Upper lobe of left lung (tissue), 6 donors: Measurements from ENCODE around the gene SPEM3. TPM values are rescaled to one million over a fixed set of nuclear protein-coding genes. Genes with fewer than 3 reads are reported as not detected.

Source experiments
- ATAC-seq, 2 donors: fragments of 200-7000 bp; cut with Tn5 transposase; one replicate each; pipeline ENCODE4 v1.9.1; 2022; ENCODE audit warnings: mild to moderate bottlenecking in 2 of 2, moderate library complexity in 2 of 2; ENCODE audit not compliant: low FRiP score in 2 of 2
- DNase-seq, 2 donors: peaks; one replicate each; pipeline ENCODE4 v3.0.0-alpha.2; 2019 to 2020
- H3K27ac ChIP-seq, 4 donors: fragments of 200-600 bp; sonication (generic); one replicate each; pipeline ENCODE4 v1.5.1; 2016 to 2019
- H3K27me3 ChIP-seq, 4 donors: fragments of 200-600 bp; sonication (generic); one replicate each; pipeline ENCODE4 v1.5.1; 2017 to 2019
- H3K36me3 ChIP-seq, 4 donors: fragments of 200-600 bp; sonication (generic); one replicate each; pipeline ENCODE4 v1.5.1; 2016 to 2019
- H3K4me1 ChIP-seq, 4 donors: fragments of 200-600 bp; sonication (generic); one replicate each; pipeline ENCODE4 v1.5.1; 2018 to 2019
- H3K4me3 ChIP-seq, 4 donors: fragments of 200-600 bp; sonication (generic); one replicate each; pipeline ENCODE4 v1.5.1; 2017 to 2019; ENCODE audit warnings: mild to moderate bottlenecking in 2 of 4, moderate library complexity in 1 of 4
- H3K9me3 ChIP-seq, 4 donors: fragments of 200-600 bp; sonication (generic); one replicate each; pipeline ENCODE4 v1.5.1; 2018 to 2019
- CTCF ChIP-seq, 6 experiments: fragments of 450-650 bp in 4 of 6; fragments of 200-600 bp in 2 of 6; sonication (generic) in 2 of 6; IDR thresholded peaks; one replicate each; pipeline ENCODE4 v1.5.1; 2016 to 2019; ENCODE audit warnings: antibody characterized with exemption in 6 of 6
- EP300 ChIP-seq, 4 donors: sonication (generic); formaldehyde crosslinking; IDR thresholded peaks; one replicate each; pipeline ENCODE4 v1.5.1; 2017; ENCODE audit warnings: antibody characterized with exemption in 4 of 4, control low read depth in 2 of 4
- POLR2A ChIP-seq, 4 donors: fragments of 450-650 bp; IDR thresholded peaks; one replicate each; pipeline ENCODE4 v1.5.1; 2016 to 2017; ENCODE audit warnings: antibody characterized with exemption in 4 of 4, mild to moderate bottlenecking in 2 of 4
- POLR2AphosphoS5 ChIP-seq, 2 donors: sonication (generic); formaldehyde crosslinking; IDR thresholded peaks; one replicate each; pipeline ENCODE4 v1.5.1; 2017; ENCODE audit warnings: antibody characterized with exemption in 2 of 2
- WGBS, 2 donors: methylation state at CpG; one replicate each; pipeline ENCODE4 v1.1.5; 2017 to 2018; 5-methylcytosine and 5-hydroxymethylcytosine counted together
- total RNA-seq, 6 donors: library from RNA; depleted of rRNA in 4 of 6; stranded (reverse); fragments of >200 nt in 4 of 6; gene quantifications; one replicate each; pipeline versions ENCODE4 v1.1.0 to v1.2.1, GENCODE V29; 2016 to 2021
- donor health status: DM: no; HTN: no; CAD: no; lungs with moderate emphysema.
- donor health status: DM: no; HTN: yes; CAD: no; lungs with severe emphysema.

The SPEM3 gene
- total RNA-seq, 6 donors from 2014 or later = not detected

- DNase-seq (peak; percentile 41 to 87), ATAC-seq (peak; percentile 12 to 39)
- H3K9me3 ChIP-seq = no peaks in the 10 kb centered on the region
- peaks cover 15 to 32% (median 23%) of the 10 kb centered on the region in 4 donors for H3K4me1 ChIP-seq
- peaks cover 0 to 21% (median 17%) of the 10 kb centered on the region in 4 donors for H3K36me3 ChIP-seq
- no peaks in the 10 kb centered on the region for H3K27me3 ChIP-seq
- H3K27ac ChIP-seq = peak overlapping the region; percentile 85 to 93 (median 92)
- no peak for TF ChIP-seq EP300 (IDR thresholded peaks at IDR 0.05)
- no peak for TF ChIP-seq POLR2A (IDR thresholded peaks at IDR 0.05)
- TF ChIP-seq CTCF (IDR thresholded peaks at IDR 0.05) = no peak
- no peak for TF ChIP-seq POLR2AphosphoS5 (IDR thresholded peaks at IDR 0.05)
- peak overlapping the region; percentile 67 to 95 (median 89) for H3K4me3 ChIP-seq
- 3 to 7% methylated on average over 30 to 33 of the region's 48 CpGs for WGBS, 2 donors
These were observed 34.8 kb upstream of the SPEM3 start for GRCh38 chr17:7393613-7394451.

- Histone ChIP-seq H3K4me3 (peak within 1 kb of the TSS; percentile 67 to 95 (median 89)), H3K4me1 (peaks cover 15 to 32% (median 23%) of the 10 kb centered on the region in 4 donors), H3K27me3 (no peaks in the 10 kb centered on the region), H3K9me3 (no peaks in the 10 kb centered on the region), H3K27ac (peak within 1 kb of the TSS; percentile 85 to 93 (median 92)), H3K36me3 (peaks cover 0 to 13% (median 9%) of the 10 kb centered on the region in 4 donors)
- peak; percentile 90 to 96 for ATAC-seq
- WGBS, 2 donors = 0 to 2% methylated on average over 3 to 14 of the region's 71 CpGs
- peak; percentile 88 to 98 for DNase-seq
- no peak for TF ChIP-seq EP300 (IDR thresholded peaks at IDR 0.05)
- peak in 3 of 4 donors; percentile 50 to 96 (median 89) for TF ChIP-seq POLR2A (IDR thresholded peaks at IDR 0.05)
- TF ChIP-seq CTCF (IDR thresholded peaks at IDR 0.05) = peak in 4 of 6 experiments; percentile 32 to 68 (median 53)
- TF ChIP-seq POLR2AphosphoS5 (IDR thresholded peaks at IDR 0.05) = peak; percentile 70 to 94
These were observed 34.0 kb upstream of the SPEM3 start, which contains the start of gene PLSCR3 for GRCh38 chr17:7394452-7395191. PLSCR3 (minus strand) TSS chr17:7394525; CDS start chr17:7394110, 415 bp downstream.

GRCh38 chr17:7396147-7396546, 32.5 kb upstream of the SPEM3 start:
- no peak for TF ChIP-seq CTCF (IDR thresholded peaks at IDR 0.05)
- TF ChIP-seq POLR2A (IDR thresholded peaks at IDR 0.05) = no peak
- Histone ChIP-seq H3K36me3 (peaks cover 0 to 5% (median 0%) of the 10 kb centered on the region in 4 donors), H3K27me3 (no peaks in the 10 kb centered on the region), H3K27ac (no peak overlapping the region), H3K4me1 (peaks cover 15 to 30% (median 21%) of the 10 kb centered on the region in 4 donors), H3K4me3 (no peak overlapping the region), H3K9me3 (no peaks in the 10 kb centered on the region)
- ATAC-seq = no peak
- 91 to 95% methylated on average over 4 of the region's 4 CpGs for WGBS, 2 donors
- no peak for DNase-seq

GRCh38 chr17:7398612-7399011, 30.0 kb upstream of the SPEM3 start:
- Histone ChIP-seq H3K27me3 (no peaks in the 10 kb centered on the region), H3K9me3 (no peaks in the 10 kb centered on the region), H3K4me1 (peaks cover 20 to 31% (median 24%) of the 10 kb centered on the region in 4 donors), H3K36me3 (no peaks in the 10 kb centered on the region), H3K27ac (no peak overlapping the region), H3K4me3 (no peak overlapping the region)
- WGBS, 2 donors = 80 to 91% methylated on average over 2 of the region's 2 CpGs
- ATAC-seq (no peak), DNase-seq (no peak)
- TF ChIP-seq CTCF (IDR thresholded peaks at IDR 0.05) = no peak
- TF ChIP-seq POLR2AphosphoS5 (IDR thresholded peaks at IDR 0.05) = no peak
- no peak for TF ChIP-seq EP300 (IDR thresholded peaks at IDR 0.05)
- no peak for TF ChIP-seq POLR2A (IDR thresholded peaks at IDR 0.05)
